Osteoblast (primary cell): ENCODE data around the gene DLG1. TPM values are rescaled to one million over a fixed set of nuclear protein-coding genes. Genes with fewer than 3 reads are reported as not detected.
A peak's percentile ranks its signal among the peaks of the same experiment; 100 is the strongest.

Experiments
- DNase-seq: peaks from one replicate; pipeline ENCODE4 v3.0.0; 2011; ENCODE audit warnings: low spot score, mixed read lengths; ENCODE audit not compliant: insufficient read length; ENCODE audit errors: missing footprints
- H2AFZ ChIP-seq: 2 replicates; pipeline ENCODE4 v1.6.0; 2011; ENCODE audit warnings: mild to moderate bottlenecking, low read length
- H3K27ac ChIP-seq: 2 replicates; pipeline ENCODE4 v1.5.1; 2011; ENCODE audit warnings: mild to moderate bottlenecking, low read depth, low read length, moderate library complexity
- H3K27me3 ChIP-seq: 2 replicates; pipeline ENCODE4 v1.6.0; 2012; ENCODE audit warnings: mild to moderate bottlenecking, control low read depth, inconsistent platforms, low read length, moderate library complexity; ENCODE audit not compliant: insufficient read depth
- H3K36me3 ChIP-seq: 2 replicates; pipeline ENCODE4 v1.5.1; 2011; ENCODE audit warnings: mild to moderate bottlenecking, low read length, control low read depth, moderate library complexity; ENCODE audit not compliant: insufficient read depth
- H3K4me1 ChIP-seq: 2 replicates; pipeline ENCODE4 v1.5.1; 2011; ENCODE audit warnings: mild to moderate bottlenecking, low read length, control low read depth, moderate library complexity; ENCODE audit not compliant: insufficient read depth
- H3K4me2 ChIP-seq: 2 replicates; pipeline ENCODE4 v1.6.0; 2011; ENCODE audit warnings: mild to moderate bottlenecking, low read length; ENCODE audit not compliant: insufficient read depth
- H3K4me3 ChIP-seq: fragments of 200-600 bp; sonication (generic); 3 replicates; pipeline ENCODE4 v1.5.1; 2012; ENCODE audit warnings: mild to moderate bottlenecking, low read length, inconsistent platforms; ENCODE audit not compliant: insufficient read depth
- H3K79me2 ChIP-seq: 2 replicates; pipeline ENCODE4 v1.6.0; 2012; ENCODE audit warnings: mild to moderate bottlenecking, low read length, control low read depth, inconsistent platforms; ENCODE audit not compliant: insufficient read depth
- H3K9me3 ChIP-seq: 2 replicates; pipeline ENCODE4 v1.5.1; 2011; ENCODE audit warnings: low read depth, low read length, control low read depth
- H4K20me1 ChIP-seq: 2 replicates; pipeline ENCODE4 v1.6.0; 2012; ENCODE audit warnings: mild to moderate bottlenecking, low read length, control low read depth; ENCODE audit not compliant: insufficient read depth
- CTCF ChIP-seq: IDR thresholded peaks from 2 replicates; pipeline ENCODE4 v1.5.1; 2011; ENCODE audit warnings: mild to moderate bottlenecking, low read depth, low read length, moderate library complexity; ENCODE audit errors: extremely low read depth
- total RNA-seq: library from RNA; depleted of rRNA; stranded (reverse); fragments of >200 nt; gene quantifications from 2 replicates; pipeline ENCODE4 v1.2.3, GENCODE V29; 2012

The DLG1 gene
- total RNA-seq, 1 donor: 79.3 TPM

DNA sequence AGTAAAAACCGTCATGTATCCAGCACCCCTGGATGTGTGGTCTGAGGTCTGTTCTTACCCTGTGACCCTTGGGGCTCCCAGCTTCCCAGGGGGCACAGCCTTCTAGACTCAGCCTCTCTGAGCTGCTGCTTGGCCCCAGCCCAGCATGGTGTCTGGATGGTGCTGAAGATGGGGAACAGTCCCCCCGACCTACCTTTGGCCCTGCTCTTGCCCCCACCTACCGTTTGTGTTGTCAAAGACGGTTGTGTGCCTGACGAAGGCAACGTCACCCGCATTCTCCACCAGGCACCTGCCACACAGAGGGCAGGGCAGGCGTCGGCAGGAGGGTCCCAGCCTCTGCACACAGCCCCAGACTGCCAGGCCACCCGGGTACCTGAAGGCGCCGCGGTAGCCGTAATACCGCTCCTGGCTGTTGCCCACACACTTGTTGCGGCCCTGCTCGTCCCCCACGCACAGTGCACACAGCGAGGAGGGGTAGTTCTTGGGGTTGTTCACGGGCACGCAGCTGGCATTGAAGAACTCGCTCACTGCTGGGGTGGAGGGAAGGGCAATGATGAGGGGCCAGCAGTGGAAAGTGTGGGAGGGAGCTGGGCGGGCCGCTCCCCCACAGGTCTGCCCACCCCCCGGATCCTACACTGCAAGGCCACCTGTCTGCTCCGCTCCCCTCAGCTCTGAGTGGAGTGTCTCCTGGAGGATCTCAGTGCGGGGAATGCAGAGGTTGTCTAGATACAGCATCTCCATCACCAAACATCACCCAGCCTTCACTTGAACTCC, 289.8 kb downstream of the DLG1 start:
- H3K9me3 ChIP-seq: no peaks in the 10 kb centered on the region
- H3K4me3 ChIP-seq: no peak overlapping the region
- TF ChIP-seq CTCF: no peak
- H3K4me2 ChIP-seq: no peak overlapping the region
- H3K27me3 ChIP-seq: peaks cover 2% of the 10 kb centered on the region
- no peaks in the 10 kb centered on the region for H3K36me3 ChIP-seq
- DNase-seq: no peak
- H3K79me2 ChIP-seq: no peaks in the 10 kb centered on the region
- H3K27ac ChIP-seq: no peak overlapping the region
- H2AFZ ChIP-seq: no peak overlapping the region
- H4K20me1 ChIP-seq: no peaks in the 10 kb centered on the region
- peaks cover 2% of the 10 kb centered on the region for H3K4me1 ChIP-seq

GRCh38 chr3:197007953-197008352, 290.5 kb downstream of the DLG1 start:
- no peaks in the 10 kb centered on the region for H4K20me1 ChIP-seq
- TF ChIP-seq CTCF: no peak
- H3K27me3 ChIP-seq: no peaks in the 10 kb centered on the region
- no peak overlapping the region for H3K4me3 ChIP-seq
- no peak overlapping the region for H2AFZ ChIP-seq
- no peak overlapping the region for H3K27ac ChIP-seq
- H3K4me2 ChIP-seq: no peak overlapping the region
- no peaks in the 10 kb centered on the region for H3K79me2 ChIP-seq
- H3K9me3 ChIP-seq: no peaks in the 10 kb centered on the region
- no peaks in the 10 kb centered on the region for H3K36me3 ChIP-seq
- H3K4me1 ChIP-seq: peaks cover 4% of the 10 kb centered on the region
- no peak for DNase-seq

GRCh38 chr3:197007296-197007940, 291.0 kb downstream of the DLG1 start:
- Histone ChIP-seq H3K4me3 (no peak overlapping the region), H3K4me2 (no peak overlapping the region), H3K27ac (no peak overlapping the region), H3K36me3 (no peaks in the 10 kb centered on the region), H3K27me3 (no peaks in the 10 kb centered on the region), H4K20me1 (no peaks in the 10 kb centered on the region), H3K9me3 (no peaks in the 10 kb centered on the region), H3K4me1 (peaks cover 4% of the 10 kb centered on the region), H2AFZ (no peak overlapping the region), H3K79me2 (no peaks in the 10 kb centered on the region)
- DNase-seq: peak; percentile 67
- no peak for TF ChIP-seq CTCF

DNA sequence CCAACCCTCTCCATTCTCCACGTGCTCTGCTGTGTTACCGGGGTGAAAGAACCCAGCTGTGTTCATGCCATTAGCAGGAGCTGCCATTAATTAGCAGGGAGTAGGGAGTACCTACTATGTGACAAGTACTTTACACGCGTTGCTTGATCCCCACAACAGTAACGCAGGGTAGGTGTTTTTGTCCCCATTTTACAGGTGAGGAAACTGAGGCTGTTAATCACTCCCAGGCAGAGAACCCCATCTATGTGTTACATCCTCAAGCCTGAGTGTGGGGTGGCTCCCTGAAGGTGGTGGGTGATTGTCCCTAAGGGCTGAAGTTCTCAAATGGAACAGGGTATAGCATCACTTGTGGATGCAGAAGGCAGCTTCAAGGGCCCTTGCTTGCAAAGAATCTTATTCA, 291.6 kb downstream of the DLG1 start:
- TF ChIP-seq CTCF: no peak

More for the DNA sequence above, 291.6 kb downstream of the DLG1 start:
- no peaks in the 10 kb centered on the region for H3K9me3 ChIP-seq
- peaks cover 8% of the 10 kb centered on the region for H3K4me1 ChIP-seq
- H3K4me2 ChIP-seq: no peak overlapping the region
- no peaks in the 10 kb centered on the region for H3K27me3 ChIP-seq
- no peak overlapping the region for H2AFZ ChIP-seq
- no peaks in the 10 kb centered on the region for H3K36me3 ChIP-seq
- H4K20me1 ChIP-seq: no peaks in the 10 kb centered on the region
- no peak overlapping the region for H3K27ac ChIP-seq
- H3K79me2 ChIP-seq: no peaks in the 10 kb centered on the region
- DNase-seq: peak; percentile 84
- no peak overlapping the region for H3K4me3 ChIP-seq
